ENCODE measurements around the gene SSTR3. TPM values are rescaled to one million over a fixed set of nuclear protein-coding genes. Genes with fewer than 3 reads are reported as not detected.

SSTR3 gene
- total RNA-seq, 2 donors from 2014 or later: 0.11 to 0.20 TPM

DNA sequence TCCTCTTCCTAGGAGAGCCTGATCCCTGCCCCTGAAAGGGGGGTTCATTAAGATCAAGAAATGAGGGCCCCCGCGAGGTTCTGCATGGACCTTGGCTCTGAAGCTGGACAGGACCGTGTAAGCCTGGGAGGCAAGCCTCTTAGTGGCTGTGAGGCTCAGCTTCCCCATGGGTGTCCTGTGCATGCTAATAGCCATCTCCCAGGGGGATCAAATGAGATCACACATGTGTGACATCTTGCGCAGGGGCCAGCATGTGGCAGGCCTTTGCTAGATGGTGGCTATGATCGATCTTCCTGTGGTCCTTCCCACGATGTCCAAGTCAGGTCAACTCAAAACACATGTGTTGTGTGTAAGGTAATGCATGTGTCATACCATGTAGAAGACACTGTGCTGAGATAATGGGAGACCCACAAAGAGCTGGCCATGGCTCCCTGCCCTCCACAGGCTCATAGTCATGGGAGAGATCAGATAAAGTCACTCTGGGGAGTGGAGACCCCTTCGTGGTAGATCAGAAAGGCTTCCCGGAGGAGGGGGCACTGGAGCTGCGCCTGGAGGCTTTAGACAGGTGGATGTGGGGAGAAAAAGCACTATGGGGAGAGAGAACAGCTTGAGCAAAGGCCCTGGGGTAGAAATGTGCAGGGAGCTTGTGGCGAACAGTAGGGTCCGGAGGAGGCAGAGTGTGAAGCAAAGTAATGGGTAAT is 28.1 kb upstream of the SSTR3 start:
- no peak overlapping the region for H3K27ac ChIP-seq (ENCODE audit: low read depth, low read length)
- no peaks in the 10 kb centered on the region for H3K36me3 Mint-ChIP-seq (ENCODE audit: low read depth)
- H3K4me3 ChIP-seq (ENCODE audit: low read length): no peak overlapping the region
- peaks cover 16% of the 10 kb centered on the region for H3K4me1 Mint-ChIP-seq
- TF ChIP-seq, protein P1, sequence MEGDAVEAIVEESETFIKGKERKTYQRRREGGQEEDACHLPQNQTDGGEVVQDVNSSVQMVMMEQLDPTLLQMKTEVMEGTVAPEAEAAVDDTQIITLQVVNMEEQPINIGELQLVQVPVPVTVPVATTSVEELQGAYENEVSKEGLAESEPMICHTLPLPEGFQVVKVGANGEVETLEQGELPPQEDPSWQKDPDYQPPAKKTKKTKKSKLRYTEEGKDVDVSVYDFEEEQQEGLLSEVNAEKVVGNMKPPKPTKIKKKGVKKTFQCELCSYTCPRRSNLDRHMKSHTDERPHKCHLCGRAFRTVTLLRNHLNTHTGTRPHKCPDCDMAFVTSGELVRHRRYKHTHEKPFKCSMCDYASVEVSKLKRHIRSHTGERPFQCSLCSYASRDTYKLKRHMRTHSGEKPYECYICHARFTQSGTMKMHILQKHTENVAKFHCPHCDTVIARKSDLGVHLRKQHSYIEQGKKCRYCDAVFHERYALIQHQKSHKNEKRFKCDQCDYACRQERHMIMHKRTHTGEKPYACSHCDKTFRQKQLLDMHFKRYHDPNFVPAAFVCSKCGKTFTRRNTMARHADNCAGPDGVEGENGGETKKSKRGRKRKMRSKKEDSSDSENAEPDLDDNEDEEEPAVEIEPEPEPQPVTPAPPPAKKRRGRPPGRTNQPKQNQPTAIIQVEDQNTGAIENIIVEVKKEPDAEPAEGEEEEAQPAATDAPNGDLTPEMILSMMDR (conservative IDR thresholded peaks at IDR 0.05): no peak
- 88 to 90% methylated on average over 8 to 11 of the region's 11 CpGs for WGBS, 2 experiments (ENCODE audit: insufficient coverage in 1 of 2, insufficient read length in 1 of 2)
- H3K27me3 Mint-ChIP-seq (ENCODE audit: insufficient read depth): no peaks in the 10 kb centered on the region
- no peaks in the 10 kb centered on the region for H3K9me3 ChIP-seq (ENCODE audit: control insufficient read depth, low read length)
- peaks cover 5% of the 10 kb centered on the region for H3K4me1 ChIP-seq (ENCODE audit: control insufficient read depth, insufficient read depth, low read length)
- H3K27me3 ChIP-seq (ENCODE audit: control insufficient read depth, insufficient read depth, low read length, poor library complexity, severe bottlenecking): no peaks in the 10 kb centered on the region
- no peak overlapping the region for H3K9ac ChIP-seq (ENCODE audit: extremely low read depth, low read length, poor library complexity, severe bottlenecking)
- H3K27ac Mint-ChIP-seq: no peak overlapping the region
- peak; percentile 41 for DNase-seq
- H3K9me3 Mint-ChIP-seq: no peaks in the 10 kb centered on the region
- no peak overlapping the region for H3K4me3 Mint-ChIP-seq
- no peaks in the 10 kb centered on the region for H3K36me3 ChIP-seq (ENCODE audit: control insufficient read depth, insufficient read depth, low read length)

DNA sequence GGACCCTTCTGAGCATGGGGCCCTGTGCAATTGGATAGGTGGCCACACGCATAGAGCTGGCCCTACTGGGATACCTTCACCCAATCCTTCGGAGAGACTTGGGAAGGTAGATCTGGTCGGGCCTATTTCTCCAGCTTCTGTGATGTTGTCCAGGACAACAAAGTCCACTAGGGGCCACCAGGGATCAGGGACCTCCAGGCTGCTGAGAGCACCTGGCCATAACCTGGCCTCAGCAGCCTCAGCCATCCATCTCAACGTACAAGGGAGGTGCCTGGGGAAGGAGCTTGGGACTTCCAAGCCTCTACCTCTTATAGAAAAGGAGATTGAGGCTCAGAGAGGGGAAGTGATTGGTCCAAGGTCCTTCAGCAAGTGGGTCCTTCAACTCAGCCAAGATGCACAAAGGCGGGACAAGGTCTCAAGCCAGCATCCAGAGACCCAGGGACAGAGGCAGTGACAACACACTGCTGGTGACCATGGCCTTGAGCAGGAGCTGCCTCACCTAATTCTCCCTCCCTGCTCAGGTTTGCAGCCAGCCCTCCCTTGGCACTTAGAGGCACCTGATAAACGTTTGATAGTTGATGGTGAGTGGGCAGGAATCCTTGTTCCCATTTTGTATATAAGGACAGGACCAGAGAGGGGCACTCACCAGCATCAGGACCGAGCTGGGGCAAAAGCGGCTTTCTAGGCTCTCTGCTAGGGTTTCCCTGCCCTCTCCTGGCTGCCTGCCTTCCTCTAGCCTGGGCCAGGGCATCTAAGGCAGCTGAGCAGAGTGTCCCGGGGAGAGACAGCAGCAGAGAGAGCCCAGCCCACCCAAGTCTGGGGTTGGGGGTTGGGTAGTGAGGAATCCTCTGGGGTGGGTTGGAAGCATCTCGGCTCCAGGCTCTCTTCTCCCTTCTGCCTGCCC is 27.3 kb upstream of the SSTR3 start:
- Histone ChIP-seq H3K27ac (ENCODE audit: low read depth, low read length) (no peak overlapping the region), H3K4me3 (ENCODE audit: low read length) (no peak overlapping the region), H3K9me3 (ENCODE audit: control insufficient read depth, low read length) (no peaks in the 10 kb centered on the region), H3K27me3 (ENCODE audit: control insufficient read depth, insufficient read depth, low read length, poor library complexity, severe bottlenecking) (no peaks in the 10 kb centered on the region), H3K36me3 (ENCODE audit: control insufficient read depth, insufficient read depth, low read length) (no peaks in the 10 kb centered on the region), H3K4me1 (ENCODE audit: control insufficient read depth, insufficient read depth, low read length) (peaks cover 5% of the 10 kb centered on the region), H3K9ac (ENCODE audit: extremely low read depth, low read length, poor library complexity, severe bottlenecking) (no peak overlapping the region)
- Mint-ChIP-seq H3K36me3 (ENCODE audit: low read depth) (no peaks in the 10 kb centered on the region), H3K4me3 (no peak overlapping the region), H3K9me3 (no peaks in the 10 kb centered on the region), H3K4me1 (peaks cover 14% of the 10 kb centered on the region), H3K27ac (no peak overlapping the region), H3K27me3 (ENCODE audit: insufficient read depth) (no peaks in the 10 kb centered on the region)
- TF ChIP-seq, protein P1 (conservative IDR thresholded peaks at IDR 0.05): peak; percentile 32
- DNase-seq: peak; percentile 51
- 86 to 98% methylated on average over 7 to 10 of the region's 10 CpGs for WGBS, 2 experiments (ENCODE audit: insufficient coverage in 1 of 2, insufficient read length in 1 of 2)

DNA sequence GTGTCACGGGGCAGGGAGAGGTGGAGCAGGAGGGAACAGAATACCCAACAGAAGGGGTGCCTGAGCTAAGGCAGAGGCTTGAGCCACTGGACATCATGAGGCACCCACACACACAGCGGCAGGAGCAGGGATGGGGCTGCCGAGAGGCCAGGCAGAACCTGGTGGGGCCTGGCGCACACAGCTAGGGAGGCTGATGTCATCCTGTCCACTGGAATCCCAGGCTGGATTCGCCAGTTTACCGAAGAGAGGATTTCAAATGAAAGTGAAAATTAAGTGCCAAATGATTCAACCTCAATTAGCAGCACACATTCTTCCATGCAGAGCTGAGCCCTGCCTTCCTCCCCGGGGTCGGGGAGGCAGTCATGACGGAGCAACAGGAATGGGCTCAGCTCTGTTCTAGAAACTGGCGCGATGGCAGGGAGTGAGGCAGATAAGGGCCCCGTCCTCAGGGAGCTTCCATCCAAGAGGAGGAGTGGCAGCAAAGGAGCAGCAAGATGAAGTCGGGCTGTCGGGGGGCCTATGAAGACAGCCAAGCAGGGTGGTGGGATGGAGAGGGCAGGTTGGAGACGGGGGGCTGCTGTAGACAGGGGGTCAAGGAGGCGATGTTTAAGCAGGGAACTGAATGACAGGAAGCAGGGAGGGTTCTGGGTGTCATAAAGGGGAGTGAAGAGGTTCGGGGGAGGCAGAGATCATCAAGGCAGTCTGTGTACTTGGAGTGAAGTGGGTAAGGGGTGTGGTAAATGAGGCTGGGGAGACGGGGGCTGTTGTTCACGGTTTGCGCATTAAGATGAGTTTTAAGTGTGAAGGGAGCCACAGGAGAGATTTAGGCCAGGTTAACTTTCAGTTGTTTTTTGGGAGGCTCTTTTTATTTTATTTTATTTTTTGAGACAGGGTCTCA is 25.3 kb upstream of the SSTR3 start:
- Histone ChIP-seq H3K27me3 (ENCODE audit: control insufficient read depth, insufficient read depth, low read length, poor library complexity, severe bottlenecking) (no peaks in the 10 kb centered on the region), H3K9me3 (ENCODE audit: control insufficient read depth, low read length) (no peaks in the 10 kb centered on the region), H3K36me3 (ENCODE audit: control insufficient read depth, insufficient read depth, low read length) (no peaks in the 10 kb centered on the region), H3K4me1 (ENCODE audit: control insufficient read depth, insufficient read depth, low read length) (peaks cover 4% of the 10 kb centered on the region), H3K27ac (ENCODE audit: low read depth, low read length) (no peak overlapping the region), H3K4me3 (ENCODE audit: low read length) (no peak overlapping the region), H3K9ac (ENCODE audit: extremely low read depth, low read length, poor library complexity, severe bottlenecking) (no peak overlapping the region)
- no peaks in the 10 kb centered on the region for H3K9me3 Mint-ChIP-seq
- WGBS, 2 experiments (ENCODE audit: insufficient coverage in 1 of 2, insufficient read length in 1 of 2): 88 to 95% methylated on average over 9 to 20 of the region's 20 CpGs
- no peak overlapping the region for H3K27ac Mint-ChIP-seq
- H3K36me3 Mint-ChIP-seq (ENCODE audit: low read depth): no peaks in the 10 kb centered on the region
- peak; percentile 70 for DNase-seq
- TF ChIP-seq, protein P1 (conservative IDR thresholded peaks at IDR 0.05): no peak
- no peak overlapping the region for H3K4me3 Mint-ChIP-seq
- H3K4me1 Mint-ChIP-seq: peaks cover 11% of the 10 kb centered on the region
- no peaks in the 10 kb centered on the region for H3K27me3 Mint-ChIP-seq (ENCODE audit: insufficient read depth)

Data from endodermal cell (in vitro differentiated cells).